K562 (cell line): ENCODE results near the gene WWC2. TPM values are rescaled to one million over a fixed set of nuclear protein-coding genes. Genes with fewer than 3 reads are reported as not detected.

ENCODE experiments used
- CBX1 ChIP-seq: sonication (generic); IDR thresholded peaks from 2 replicates; pipeline ENCODE4 v1.6.1; 2016; ENCODE audit warnings: antibody characterized with exemption, low read depth, mild to moderate bottlenecking
- HNRNPL ChIP-seq: fragments of 200-400 bp; formaldehyde crosslinking; IDR thresholded peaks from 2 replicates; pipeline ENCODE4 v1.6.1; 2017; ENCODE audit warnings: low read depth, mild to moderate bottlenecking, low read length
- L3MBTL2 ChIP-seq: fragments of 450-650 bp; IDR thresholded peaks from 2 replicates; pipeline ENCODE4 v1.6.1; 2016; ENCODE audit warnings: mild to moderate bottlenecking, moderate library complexity
- SAP30 ChIP-seq: fragments of 200-600 bp; sonication (generic); IDR thresholded peaks from 2 replicates; pipeline ENCODE4 v1.6.1; 2012; ENCODE audit warnings: borderline replicate concordance, low read depth, mild to moderate bottlenecking, moderate library complexity, low read length, control low read depth, inconsistent platforms; ENCODE audit not compliant: insufficient read depth, poor library complexity, severe bottlenecking
- SIRT6 ChIP-seq: IDR thresholded peaks from one replicate; pipeline ENCODE4 v1.6.1; 2012; ENCODE audit warnings: low read depth, mild to moderate bottlenecking, control low read depth, inconsistent platforms, low read length, moderate library complexity
- TCF3 ChIP-seq: sonication (generic); formaldehyde crosslinking; IDR thresholded peaks from 2 replicates; pipeline ENCODE4 v1.4.0; 2020; ENCODE audit warnings: mild to moderate bottlenecking, missing genetic modification reagents
- polyA plus RNA-seq, 8 experiments: library from polyadenylated mRNA; depleted of rRNA in 4 of 8; stranded (reverse) in 5 of 8; unstranded in 3 of 8; fragments of >200 nt; fragmentation: Nextera tagmentation in 2 of 8; fragmentation: Illumina TruSeq in 1 of 8; extraction: Ambion mirVana in 2 of 8; extraction: Trizol in 1 of 8; gene quantifications; 2 replicates each; pipeline versions ENCODE4 v1.2.1 to v1.2.3, GENCODE V29; 2011 to 2014; ENCODE audit warnings: inconsistent platforms in 1 of 8, missing spikeins in 1 of 8
- total RNA-seq, 7 experiments: library from RNA; depleted of rRNA in 6 of 7; stranded (reverse); fragments of >200 nt in 6 of 7; fragmentation: Illumina TruSeq in 2 of 7; extraction: Trizol in 2 of 7; gene quantifications; 2 replicates each; pipeline versions ENCODE4 v1.2.1 to v1.2.3, GENCODE V29; 2011 to 2021; ENCODE audit warnings: low replicate concordance in 1 of 7
- TF ChIP-seq, protein P1 (sequence below), 2 experiments: fragments of 450-650 bp in 1 of 2; sonication (generic) in 1 of 2; formaldehyde crosslinking in 1 of 2; IDR thresholded peaks; 2 replicates each; pipeline versions ENCODE4 v1.7.1 to v1.9.0; 2016 to 2022; ENCODE audit warnings: inconsistent platforms in 1 of 2, mild to moderate bottlenecking in 1 of 2, missing genetic modification reagents in 1 of 2
- TF ChIP-seq, protein P2 (sequence below), 3 experiments: fragments of 200-800 bp in 1 of 3; fragments of 250-450 bp in 1 of 3; fragments of 450-650 bp in 1 of 3; sonication (Bioruptor Pico) in 1 of 3; sonication (Bioruptor generic) in 1 of 3; formaldehyde crosslinking in 1 of 3; IDR thresholded peaks; 2 replicates each; pipeline versions ENCODE4 v1.6.1 to v1.8.0; 2016 to 2022; ENCODE audit warnings: mild to moderate bottlenecking in 2 of 3, missing genetic modification characterization in 2 of 3, missing compliant biosample characterization in 1 of 3, moderate library complexity in 1 of 3
- TF ChIP-seq, protein P3 (sequence below): fragments of 250-450 bp; sonication (Bioruptor Pico); IDR thresholded peaks from 2 replicates; pipeline ENCODE4 v1.5.0; 2021

WWC2 gene
- total and polyA plus RNA-seq, 9 of the 15 experiments (the other 6 are each of a cell fraction or from before 2014, with no cell fraction given): 3.7 to 39.4 (median 19.6) TPM

DNA sequence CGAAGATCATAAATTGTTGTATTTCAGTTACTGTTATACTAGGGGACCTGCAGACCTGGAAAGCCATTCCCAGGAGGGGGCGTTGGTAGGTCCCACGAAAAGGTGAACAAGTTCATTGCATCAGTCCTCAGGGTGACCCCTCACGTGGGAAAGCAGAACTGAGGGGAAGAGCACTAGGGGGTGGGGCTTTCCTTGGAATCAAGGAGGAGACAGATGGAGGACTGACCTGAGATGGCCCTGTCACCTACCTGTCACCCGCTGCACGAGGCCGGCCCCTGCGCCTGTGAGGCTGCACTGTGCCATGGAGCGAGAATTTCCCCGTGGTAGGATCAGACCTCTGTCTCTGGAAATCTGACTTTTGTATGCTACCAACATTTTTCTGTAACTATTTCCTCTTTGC, 265.0 kb downstream of the WWC2 start (continued):
- TF ChIP-seq CBX1: no peak
- TF ChIP-seq, protein P1, sequence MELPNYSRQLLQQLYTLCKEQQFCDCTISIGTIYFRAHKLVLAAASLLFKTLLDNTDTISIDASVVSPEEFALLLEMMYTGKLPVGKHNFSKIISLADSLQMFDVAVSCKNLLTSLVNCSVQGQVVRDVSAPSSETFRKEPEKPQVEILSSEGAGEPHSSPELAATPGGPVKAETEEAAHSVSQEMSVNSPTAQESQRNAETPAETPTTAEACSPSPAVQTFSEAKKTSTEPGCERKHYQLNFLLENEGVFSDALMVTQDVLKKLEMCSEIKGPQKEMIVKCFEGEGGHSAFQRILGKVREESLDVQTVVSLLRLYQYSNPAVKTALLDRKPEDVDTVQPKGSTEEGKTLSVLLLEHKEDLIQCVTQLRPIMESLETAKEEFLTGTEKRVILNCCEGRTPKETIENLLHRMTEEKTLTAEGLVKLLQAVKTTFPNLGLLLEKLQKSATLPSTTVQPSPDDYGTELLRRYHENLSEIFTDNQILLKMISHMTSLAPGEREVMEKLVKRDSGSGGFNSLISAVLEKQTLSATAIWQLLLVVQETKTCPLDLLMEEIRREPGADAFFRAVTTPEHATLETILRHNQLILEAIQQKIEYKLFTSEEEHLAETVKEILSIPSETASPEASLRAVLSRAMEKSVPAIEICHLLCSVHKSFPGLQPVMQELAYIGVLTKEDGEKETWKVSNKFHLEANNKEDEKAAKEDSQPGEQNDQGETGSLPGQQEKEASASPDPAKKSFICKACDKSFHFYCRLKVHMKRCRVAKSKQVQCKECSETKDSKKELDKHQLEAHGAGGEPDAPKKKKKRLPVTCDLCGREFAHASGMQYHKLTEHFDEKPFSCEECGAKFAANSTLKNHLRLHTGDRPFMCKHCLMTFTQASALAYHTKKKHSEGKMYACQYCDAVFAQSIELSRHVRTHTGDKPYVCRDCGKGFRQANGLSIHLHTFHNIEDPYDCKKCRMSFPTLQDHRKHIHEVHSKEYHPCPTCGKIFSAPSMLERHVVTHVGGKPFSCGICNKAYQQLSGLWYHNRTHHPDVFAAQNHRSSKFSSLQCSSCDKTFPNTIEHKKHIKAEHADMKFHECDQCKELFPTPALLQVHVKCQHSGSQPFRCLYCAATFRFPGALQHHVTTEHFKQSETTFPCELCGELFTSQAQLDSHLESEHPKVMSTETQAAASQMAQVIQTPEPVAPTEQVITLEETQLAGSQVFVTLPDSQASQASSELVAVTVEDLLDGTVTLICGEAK (IDR thresholded peaks at IDR 0.05): no peak
- TF ChIP-seq, protein P1 (CRISPR knock-in tag; IDR thresholded peaks at IDR 0.05): no peak
- TF ChIP-seq, protein P2, sequence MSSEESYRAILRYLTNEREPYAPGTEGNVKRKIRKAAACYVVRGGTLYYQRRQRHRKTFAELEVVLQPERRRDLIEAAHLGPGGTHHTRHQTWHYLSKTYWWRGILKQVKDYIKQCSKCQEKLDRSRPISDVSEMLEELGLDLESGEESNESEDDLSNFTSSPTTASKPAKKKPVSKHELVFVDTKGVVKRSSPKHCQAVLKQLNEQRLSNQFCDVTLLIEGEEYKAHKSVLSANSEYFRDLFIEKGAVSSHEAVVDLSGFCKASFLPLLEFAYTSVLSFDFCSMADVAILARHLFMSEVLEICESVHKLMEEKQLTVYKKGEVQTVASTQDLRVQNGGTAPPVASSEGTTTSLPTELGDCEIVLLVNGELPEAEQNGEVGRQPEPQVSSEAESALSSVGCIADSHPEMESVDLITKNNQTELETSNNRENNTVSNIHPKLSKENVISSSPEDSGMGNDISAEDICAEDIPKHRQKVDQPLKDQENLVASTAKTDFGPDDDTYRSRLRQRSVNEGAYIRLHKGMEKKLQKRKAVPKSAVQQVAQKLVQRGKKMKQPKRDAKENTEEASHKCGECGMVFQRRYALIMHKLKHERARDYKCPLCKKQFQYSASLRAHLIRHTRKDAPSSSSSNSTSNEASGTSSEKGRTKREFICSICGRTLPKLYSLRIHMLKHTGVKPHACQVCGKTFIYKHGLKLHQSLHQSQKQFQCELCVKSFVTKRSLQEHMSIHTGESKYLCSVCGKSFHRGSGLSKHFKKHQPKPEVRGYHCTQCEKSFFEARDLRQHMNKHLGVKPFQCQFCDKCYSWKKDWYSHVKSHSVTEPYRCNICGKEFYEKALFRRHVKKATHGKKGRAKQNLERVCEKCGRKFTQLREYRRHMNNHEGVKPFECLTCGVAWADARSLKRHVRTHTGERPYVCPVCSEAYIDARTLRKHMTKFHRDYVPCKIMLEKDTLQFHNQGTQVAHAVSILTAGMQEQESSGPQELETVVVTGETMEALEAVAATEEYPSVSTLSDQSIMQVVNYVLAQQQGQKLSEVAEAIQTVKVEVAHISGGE (CRISPR knock-in tag; IDR thresholded peaks at IDR 0.05): no peak
- TF ChIP-seq SIRT6: no peak
- TF ChIP-seq, protein P3, sequence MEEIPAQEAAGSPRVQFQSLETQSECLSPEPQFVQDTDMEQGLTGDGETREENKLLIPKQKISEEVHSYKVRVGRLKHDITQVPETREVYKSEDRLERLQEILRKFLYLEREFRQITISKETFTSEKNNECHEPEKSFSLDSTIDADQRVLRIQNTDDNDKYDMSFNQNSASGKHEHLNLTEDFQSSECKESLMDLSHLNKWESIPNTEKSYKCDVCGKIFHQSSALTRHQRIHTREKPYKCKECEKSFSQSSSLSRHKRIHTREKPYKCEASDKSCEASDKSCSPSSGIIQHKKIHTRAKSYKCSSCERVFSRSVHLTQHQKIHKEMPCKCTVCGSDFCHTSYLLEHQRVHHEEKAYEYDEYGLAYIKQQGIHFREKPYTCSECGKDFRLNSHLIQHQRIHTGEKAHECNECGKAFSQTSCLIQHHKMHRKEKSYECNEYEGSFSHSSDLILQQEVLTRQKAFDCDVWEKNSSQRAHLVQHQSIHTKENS (CRISPR knock-in tag): no peak
- TF ChIP-seq TCF3 (CRISPR knock-in tag): no peak
- TF ChIP-seq L3MBTL2: peak; percentile 37; the same call in 1 of the 2 replicates
- no peak for TF ChIP-seq HNRNPL
- no peak for TF ChIP-seq SAP30
